ENCODE results near the gene MISFA.
"Not testable (repeated sequence)": the region's sequence is repeated elsewhere in the genome, so short reads cannot be mapped to it uniquely, and the experiment has no call there.

Gene MISFA

DNA sequence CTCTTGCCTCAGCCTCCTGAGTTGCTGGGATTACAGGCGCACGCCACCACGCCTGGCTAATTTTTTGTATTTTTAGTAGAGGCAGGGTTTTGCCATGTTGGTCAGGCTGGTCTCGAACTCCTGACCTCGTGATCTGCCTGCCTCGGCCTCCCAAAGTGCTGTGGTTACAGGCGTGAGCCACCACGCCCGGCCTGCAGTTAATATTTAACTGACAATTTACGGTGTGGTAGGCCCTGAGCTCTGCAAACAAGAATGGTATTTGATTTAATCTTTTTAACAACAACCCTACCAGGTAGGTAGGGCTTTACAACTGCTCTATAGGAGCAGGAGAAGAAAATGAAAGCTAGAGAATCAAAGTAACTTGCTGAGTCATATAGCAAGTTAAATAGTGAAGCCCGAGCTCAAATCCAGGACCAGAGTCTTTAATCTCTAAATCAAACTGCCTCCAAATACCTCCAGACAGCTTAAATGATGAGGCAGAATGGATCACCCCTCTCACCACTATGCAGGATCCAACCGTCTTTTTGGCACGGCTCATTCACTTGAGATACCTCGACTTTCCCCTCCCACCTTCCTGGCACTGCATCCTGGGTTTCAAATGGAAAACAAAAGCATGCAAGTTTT is 20.5 kb upstream of the MISFA start:
- H3K4me3 ChIP-seq (ENCODE audit: control insufficient read depth, low read depth, low read length), result no peak overlapping the region
- no peak for DNase-seq (ENCODE audit: low read depth)
- TF ChIP-seq, protein P1, sequence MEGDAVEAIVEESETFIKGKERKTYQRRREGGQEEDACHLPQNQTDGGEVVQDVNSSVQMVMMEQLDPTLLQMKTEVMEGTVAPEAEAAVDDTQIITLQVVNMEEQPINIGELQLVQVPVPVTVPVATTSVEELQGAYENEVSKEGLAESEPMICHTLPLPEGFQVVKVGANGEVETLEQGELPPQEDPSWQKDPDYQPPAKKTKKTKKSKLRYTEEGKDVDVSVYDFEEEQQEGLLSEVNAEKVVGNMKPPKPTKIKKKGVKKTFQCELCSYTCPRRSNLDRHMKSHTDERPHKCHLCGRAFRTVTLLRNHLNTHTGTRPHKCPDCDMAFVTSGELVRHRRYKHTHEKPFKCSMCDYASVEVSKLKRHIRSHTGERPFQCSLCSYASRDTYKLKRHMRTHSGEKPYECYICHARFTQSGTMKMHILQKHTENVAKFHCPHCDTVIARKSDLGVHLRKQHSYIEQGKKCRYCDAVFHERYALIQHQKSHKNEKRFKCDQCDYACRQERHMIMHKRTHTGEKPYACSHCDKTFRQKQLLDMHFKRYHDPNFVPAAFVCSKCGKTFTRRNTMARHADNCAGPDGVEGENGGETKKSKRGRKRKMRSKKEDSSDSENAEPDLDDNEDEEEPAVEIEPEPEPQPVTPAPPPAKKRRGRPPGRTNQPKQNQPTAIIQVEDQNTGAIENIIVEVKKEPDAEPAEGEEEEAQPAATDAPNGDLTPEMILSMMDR (conservative IDR thresholded peaks at IDR 0.05; ENCODE audit: control insufficient read depth, insufficient read depth, low read depth, low read length), result no peak

DNA sequence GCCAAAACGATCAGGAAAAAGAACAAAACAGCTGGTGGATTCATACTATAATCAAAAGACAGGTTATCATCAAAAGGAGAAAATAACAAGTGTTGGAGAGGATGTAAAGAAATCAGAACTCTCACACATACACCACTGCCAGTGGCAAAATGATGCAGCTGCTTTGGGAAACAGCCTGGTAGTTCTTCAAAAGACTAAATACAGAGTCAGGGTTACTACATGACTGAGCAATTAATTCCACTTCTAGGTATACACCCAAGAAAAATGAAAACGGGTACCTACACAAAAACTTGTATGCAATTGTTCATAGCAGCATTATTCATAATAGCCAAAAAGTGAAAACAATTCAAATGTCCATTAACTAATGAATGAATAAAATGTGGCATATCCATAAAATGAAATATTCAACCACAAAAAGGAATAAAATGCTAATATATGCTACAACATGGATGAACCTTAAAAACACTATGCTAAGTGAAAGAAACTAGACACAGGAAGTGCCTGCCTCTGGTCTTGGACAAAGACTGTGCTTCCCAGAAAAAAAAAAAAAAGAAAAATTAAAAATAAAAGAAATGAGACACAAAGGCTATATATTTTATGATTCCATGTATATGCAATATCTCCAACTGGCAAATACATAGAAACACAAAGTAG is 19.3 kb upstream of the MISFA start:
- no peak overlapping the region for H3K4me3 ChIP-seq (ENCODE audit: control insufficient read depth, low read depth, low read length)
- no peak for DNase-seq (ENCODE audit: low read depth)
- TF ChIP-seq, protein P1 (conservative IDR thresholded peaks at IDR 0.05; ENCODE audit: control insufficient read depth, insufficient read depth, low read depth, low read length), result no peak

DNA sequence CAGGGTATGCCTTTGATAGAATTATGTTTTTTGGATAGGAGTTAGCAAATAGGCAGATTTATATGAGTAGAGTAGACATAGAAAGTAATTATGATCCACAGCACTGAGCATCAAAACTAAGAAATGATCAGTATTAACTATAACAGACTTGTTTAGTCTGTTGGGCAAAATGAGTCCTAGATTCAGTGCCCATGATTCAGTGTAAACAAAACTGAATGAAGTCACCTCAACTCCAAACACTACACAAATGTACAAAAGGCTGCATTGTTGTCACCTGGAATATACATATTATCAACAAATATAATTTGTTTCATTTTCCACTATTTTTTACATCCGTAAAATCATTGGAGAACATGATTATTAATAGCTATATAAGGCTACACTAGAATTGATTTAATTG is 17.8 kb upstream of the MISFA start:
- TF ChIP-seq, protein P1 (conservative IDR thresholded peaks at IDR 0.05; ENCODE audit: control insufficient read depth, insufficient read depth, low read depth, low read length), result no peak
- no peak for DNase-seq (ENCODE audit: low read depth)
- no peak overlapping the region for H3K4me3 ChIP-seq (ENCODE audit: control insufficient read depth, low read depth, low read length)

DNA sequence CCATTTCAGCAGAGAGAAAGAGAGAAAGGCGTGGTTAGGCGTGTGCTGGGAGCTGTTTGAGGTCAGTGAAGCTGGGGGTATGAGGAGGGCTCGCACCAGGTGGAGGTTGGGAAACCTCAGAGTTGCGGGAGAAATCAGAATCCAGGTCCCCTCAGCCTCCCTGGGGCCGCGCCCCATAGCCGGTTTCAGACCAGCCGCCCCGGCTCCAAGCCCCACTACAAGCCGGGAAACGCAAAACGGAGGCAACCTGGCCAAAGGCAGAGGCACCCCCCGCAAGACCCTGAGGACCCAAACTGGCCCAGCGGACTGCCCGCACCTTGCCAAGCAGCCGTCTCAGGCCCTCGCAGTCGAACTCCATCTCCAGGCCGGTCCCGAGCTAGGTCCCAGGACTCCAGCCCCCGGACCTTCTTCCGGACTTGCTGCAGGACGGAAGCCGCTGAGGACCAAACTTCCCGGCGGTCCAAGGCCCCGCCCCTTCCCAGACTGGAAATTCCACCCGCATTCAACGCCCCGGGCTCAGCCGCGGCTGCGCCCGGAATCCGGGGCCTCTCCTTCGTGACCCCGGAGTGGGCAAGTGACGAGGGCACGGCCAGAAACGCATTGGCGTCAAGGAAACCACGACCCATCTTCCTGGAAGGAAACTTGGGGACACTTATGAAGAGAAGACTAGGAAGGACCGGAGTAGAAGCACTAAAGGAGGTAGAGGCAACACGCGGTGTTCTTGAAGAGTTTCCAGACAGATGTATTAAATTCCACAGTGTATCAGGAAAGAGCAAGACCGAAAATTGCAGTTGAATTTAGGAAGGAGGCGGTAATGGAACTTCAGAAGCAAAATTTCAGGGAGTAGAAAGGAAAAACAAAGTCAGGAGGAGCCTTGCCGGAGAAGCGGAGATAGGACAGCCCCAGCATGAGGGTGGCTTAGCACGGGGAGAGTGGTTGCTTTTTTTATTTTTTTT is 11.0 kb upstream of the MISFA start, which contains the start of gene UEVLD:
Gene UEVLD (minus strand): TSS at position 438 of the 956 bp plus-strand sequence. CDS start 80 bp downstream, at position 358.
- H3K4me3 ChIP-seq (ENCODE audit: control insufficient read depth, low read depth, low read length), result peak within 1 kb of the TSS; percentile 96
- TF ChIP-seq, protein P1 (conservative IDR thresholded peaks at IDR 0.05; ENCODE audit: control insufficient read depth, insufficient read depth, low read depth, low read length), result no peak
- DNase-seq (ENCODE audit: low read depth), result peak; percentile 87

DNA sequence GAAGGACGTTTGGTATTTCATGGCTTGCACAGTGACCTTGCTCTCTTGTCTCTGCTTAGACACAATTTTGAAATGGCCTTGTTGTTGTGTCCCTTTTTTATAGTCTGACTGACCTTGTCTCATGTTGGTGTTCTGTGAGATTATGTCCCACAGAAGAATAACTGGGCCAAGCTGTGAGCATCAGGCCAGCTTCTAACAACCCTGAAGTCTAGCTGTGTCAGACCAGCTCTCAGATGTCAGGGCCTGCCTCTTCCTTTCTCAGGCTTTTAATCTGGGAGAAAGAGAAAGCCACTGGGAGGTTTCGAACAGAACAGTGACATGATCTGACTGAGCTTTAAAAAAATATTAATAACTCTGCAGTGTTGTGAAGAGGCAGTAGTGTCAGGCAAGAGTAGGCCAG is 9.0 kb upstream of the MISFA start:
- no peak overlapping the region for H3K4me3 ChIP-seq (ENCODE audit: control insufficient read depth, low read depth, low read length)
- TF ChIP-seq, protein P1 (conservative IDR thresholded peaks at IDR 0.05; ENCODE audit: control insufficient read depth, insufficient read depth, low read depth, low read length), result no peak
- no peak for DNase-seq (ENCODE audit: low read depth)

DNA sequence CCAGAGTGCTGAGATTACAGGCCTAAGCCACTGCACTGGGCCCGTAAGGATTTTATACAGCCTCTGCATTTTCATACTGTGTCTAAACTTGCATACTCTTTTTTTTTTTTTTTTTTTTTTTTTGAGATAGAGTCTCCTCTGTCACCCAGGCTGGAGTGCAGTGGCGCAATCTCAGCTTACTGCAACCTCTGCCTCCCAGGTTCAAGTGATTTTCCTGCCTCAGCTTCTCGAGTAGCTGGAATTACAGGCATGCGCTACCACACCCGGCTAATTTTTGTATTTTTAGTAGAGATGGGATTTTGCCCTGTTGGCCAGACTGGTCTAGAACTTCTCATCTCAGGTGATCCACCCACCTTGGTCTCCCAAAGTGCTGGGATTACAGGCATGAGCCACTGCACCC is 5.5 kb upstream of the MISFA start:
- not testable (repeated sequence) for H3K4me3 ChIP-seq (ENCODE audit: control insufficient read depth, low read depth, low read length); DNase-seq (ENCODE audit: low read depth)
